Heart left ventricle (tissue), 13 donors: ENCODE measurements around the gene GAREM1.

ENCODE experiments used
- CTCF ChIP-seq, 12 donors: fragments of 200-600 bp; sonication (generic) in 4 of 12; IDR thresholded peaks; one replicate each; pipeline versions ENCODE4 v1.5.0 to v1.8.0; 2018 to 2022; ENCODE audit warnings: antibody characterized with exemption in 12 of 12, mild to moderate bottlenecking in 5 of 12
- POLR2A ChIP-seq, 2 donors: fragments of 450-650 bp; IDR thresholded peaks; one replicate each; pipeline ENCODE4 v1.6.1; 2017; ENCODE audit warnings: antibody characterized with exemption in 2 of 2, mild to moderate bottlenecking in 2 of 2, moderate library complexity in 2 of 2
- donor health status: ischemic (EF 13 %, LVEDD 7.1; RV severe dilation, severe dysfunction).
- donor health status: DM: no; HTN: yes; CAD: no.
- donor health status: DM: no; HTN: no; CAD: no.
- donor health status: ischemic (EF 25% LVEDD 6.9; RV normal size, moderate dysfunction).
- donor health status: ischemic (EF 25% LVEDD 5.7; RV mildly dilated, moderate dysfunction).
- donor health status: ischemic (EF 35%, LVEDD 5.7; RV mildly dilated, moderate dysfunction).
- donor health status: nonischemic (EF 11% LVEDD 7.7; RV severe dilation, severe dysfunction).
- donor health status: DM: yes; HTN: yes; CAD: no.
- donor health status: PGD.
- donor health status: ischemic (EF 29% LVEDD 5.4; RV normal size, mild dysfunction).
- donor health status: nonischemic (EF 23%, LVEDD 6.1; RV moderate dilation, normal function).

DNA sequence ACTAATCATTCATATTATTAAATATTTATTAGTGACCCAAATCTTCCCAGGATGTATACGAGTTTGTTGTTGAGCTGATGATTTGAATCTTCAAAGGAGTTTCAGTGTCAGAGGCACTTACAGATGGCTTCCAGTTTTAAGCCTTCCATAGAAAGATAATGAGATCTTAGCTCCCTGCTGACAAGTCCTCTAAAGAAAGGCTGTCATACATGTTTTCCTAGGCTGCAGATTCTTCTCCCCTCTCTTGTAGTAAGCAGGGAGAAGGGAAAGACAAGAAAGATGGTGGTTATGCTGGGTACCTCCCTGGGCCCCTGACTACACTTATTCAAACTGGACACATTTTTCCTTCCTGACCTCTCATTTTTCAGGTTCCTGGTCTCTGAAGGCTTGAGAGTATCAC, 8.1 kb upstream of the GAREM1 start:
- no peak for TF ChIP-seq CTCF (IDR thresholded peaks at IDR 0.05)
- TF ChIP-seq POLR2A (IDR thresholded peaks at IDR 0.05): no peak
